Muscle layer of colon (tissue), 2 donors: ENCODE results near the gene DTX2.
"Not testable (repeated sequence)": the region's sequence is repeated elsewhere in the genome, so short reads cannot be mapped to it uniquely, and the experiment has no call there.

Source experiments
- H3K27ac ChIP-seq: one replicate; pipeline ENCODE4 v1.7.0; 2013; ENCODE audit warnings: low read depth, mild to moderate bottlenecking, low read length, moderate library complexity
- H3K27me3 ChIP-seq, 2 donors: one replicate each; pipeline ENCODE4 v1.7.0; 2013; ENCODE audit warnings: low read length in 2 of 2, mild to moderate bottlenecking in 2 of 2; ENCODE audit not compliant: insufficient read depth in 2 of 2, control insufficient read depth in 1 of 2
- H3K36me3 ChIP-seq: one replicate; pipeline ENCODE4 v1.7.0; 2013; ENCODE audit warnings: mild to moderate bottlenecking, low read length; ENCODE audit not compliant: insufficient read depth
- H3K4me1 ChIP-seq: one replicate; pipeline ENCODE4 v1.7.0; 2013; ENCODE audit warnings: mild to moderate bottlenecking, low read length; ENCODE audit not compliant: insufficient read depth
- H3K4me3 ChIP-seq, 2 donors: one replicate each; pipeline ENCODE4 v1.7.0; 2013; ENCODE audit warnings: low read length in 2 of 2, low read depth in 1 of 2, mild to moderate bottlenecking in 1 of 2, moderate library complexity in 1 of 2
- H3K9ac ChIP-seq: one replicate; pipeline ENCODE4 v1.7.0; 2013; ENCODE audit warnings: low read length
- H3K9me3 ChIP-seq: one replicate; pipeline ENCODE4 v1.7.0; 2013; ENCODE audit warnings: mild to moderate bottlenecking, low read length
- donor health status: abdominal sarcoma.
- donor health status: Adenocarcinoma of cecum.

DTX2 gene

GRCh38 chr7:76458504-76458903 is 3.0 kb upstream of the DTX2 start:
- H3K4me3 ChIP-seq, H3K27ac ChIP-seq, H3K27me3 ChIP-seq, H3K36me3 ChIP-seq, H3K9ac ChIP-seq, H3K4me1 ChIP-seq, H3K9me3 ChIP-seq: not testable (repeated sequence)

- H3K36me3 ChIP-seq, H3K4me3 ChIP-seq, H3K9ac ChIP-seq, H3K27me3 ChIP-seq, H3K9me3 ChIP-seq, H3K4me1 ChIP-seq, H3K27ac ChIP-seq: not testable (repeated sequence)
Observed at GRCh38 chr7:76460767-76461166, 742 bp upstream of the DTX2 start.

DNA sequence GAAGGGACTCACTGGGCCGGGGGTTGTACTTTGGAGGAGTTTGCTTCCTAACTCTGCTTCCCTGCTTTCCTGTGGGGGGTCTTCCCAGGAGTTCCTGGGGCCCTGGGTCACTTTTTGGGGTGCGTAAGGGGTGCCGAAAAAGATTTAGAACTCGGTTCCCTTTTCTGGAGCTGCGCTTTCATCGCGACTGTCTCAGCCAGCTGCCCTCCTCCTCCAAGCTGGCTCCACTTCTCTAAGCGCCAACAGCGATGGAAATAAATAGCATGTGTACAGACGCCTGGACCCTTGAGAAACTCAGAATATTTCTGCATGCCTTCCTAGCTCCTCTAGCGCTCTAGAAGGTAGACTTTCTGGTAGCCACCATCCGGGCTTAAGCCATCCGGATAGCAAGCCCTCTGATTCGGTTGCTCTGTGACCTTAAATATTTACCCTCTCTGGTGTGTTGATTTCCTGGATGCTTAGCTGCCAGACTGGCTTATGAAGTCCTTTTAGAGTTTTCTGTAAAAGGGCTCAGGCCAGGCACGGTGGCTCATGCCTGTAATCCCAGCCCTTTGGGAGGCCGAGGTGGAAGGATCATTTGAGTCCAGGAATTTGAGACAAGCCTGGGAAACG is 868 bp downstream of the DTX2 start:
- not testable (repeated sequence) for H3K4me1 ChIP-seq, H3K36me3 ChIP-seq, H3K9me3 ChIP-seq, H3K9ac ChIP-seq, H3K27me3 ChIP-seq, H3K27ac ChIP-seq, H3K4me3 ChIP-seq

DNA sequence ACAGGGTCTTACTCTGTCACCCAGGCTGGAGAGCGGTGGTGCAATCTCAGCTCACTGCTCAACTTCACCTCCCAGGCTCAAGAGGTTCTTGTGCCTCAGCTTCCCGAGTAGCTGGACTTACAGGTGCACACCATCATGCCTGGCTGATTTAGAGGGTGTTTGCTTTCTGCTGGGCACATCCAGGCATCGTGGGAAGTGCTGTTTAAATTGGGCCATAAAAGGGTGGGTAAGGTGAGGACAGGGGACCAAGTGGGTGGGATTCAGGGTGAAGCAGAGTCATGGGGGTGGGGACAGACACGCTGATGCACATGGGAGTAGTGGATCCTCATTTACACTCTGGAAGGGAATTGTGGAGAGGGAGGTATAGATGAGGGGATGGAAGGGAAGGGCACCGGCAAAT is 3.5 kb downstream of the DTX2 start:
- not testable (repeated sequence) for H3K9me3 ChIP-seq, H3K9ac ChIP-seq, H3K36me3 ChIP-seq, H3K4me3 ChIP-seq, H3K27me3 ChIP-seq, H3K4me1 ChIP-seq, H3K27ac ChIP-seq

DNA sequence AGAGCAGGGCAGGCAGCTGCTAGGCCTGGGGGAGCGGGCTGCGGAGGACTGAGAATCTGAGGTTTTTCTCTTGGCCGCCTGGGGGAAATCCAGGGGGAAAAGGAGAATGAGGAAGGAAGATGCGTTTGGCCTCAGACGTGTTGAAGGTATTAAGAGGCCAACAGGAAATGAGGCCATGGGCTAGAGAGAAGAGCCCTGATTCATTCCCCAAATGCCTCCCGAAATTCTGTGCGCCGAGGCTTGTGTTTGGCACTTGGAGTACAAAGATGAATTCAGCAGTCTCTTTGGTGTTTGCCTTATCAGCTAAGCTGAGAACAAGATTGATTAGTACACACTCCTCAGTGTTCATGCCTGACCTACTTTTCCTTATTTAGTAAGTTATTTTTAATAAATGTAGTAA is 4.4 kb downstream of the DTX2 start:
- not testable (repeated sequence) for H3K27ac ChIP-seq, H3K4me1 ChIP-seq, H3K9me3 ChIP-seq, H3K9ac ChIP-seq, H3K27me3 ChIP-seq, H3K4me3 ChIP-seq, H3K36me3 ChIP-seq

GRCh38 chr7:76467743-76468404 is 6.4 kb downstream of the DTX2 start:
- not testable (repeated sequence) for H3K9me3 ChIP-seq, H3K4me1 ChIP-seq, H3K36me3 ChIP-seq, H3K27me3 ChIP-seq, H3K9ac ChIP-seq, H3K27ac ChIP-seq, H3K4me3 ChIP-seq

DNA sequence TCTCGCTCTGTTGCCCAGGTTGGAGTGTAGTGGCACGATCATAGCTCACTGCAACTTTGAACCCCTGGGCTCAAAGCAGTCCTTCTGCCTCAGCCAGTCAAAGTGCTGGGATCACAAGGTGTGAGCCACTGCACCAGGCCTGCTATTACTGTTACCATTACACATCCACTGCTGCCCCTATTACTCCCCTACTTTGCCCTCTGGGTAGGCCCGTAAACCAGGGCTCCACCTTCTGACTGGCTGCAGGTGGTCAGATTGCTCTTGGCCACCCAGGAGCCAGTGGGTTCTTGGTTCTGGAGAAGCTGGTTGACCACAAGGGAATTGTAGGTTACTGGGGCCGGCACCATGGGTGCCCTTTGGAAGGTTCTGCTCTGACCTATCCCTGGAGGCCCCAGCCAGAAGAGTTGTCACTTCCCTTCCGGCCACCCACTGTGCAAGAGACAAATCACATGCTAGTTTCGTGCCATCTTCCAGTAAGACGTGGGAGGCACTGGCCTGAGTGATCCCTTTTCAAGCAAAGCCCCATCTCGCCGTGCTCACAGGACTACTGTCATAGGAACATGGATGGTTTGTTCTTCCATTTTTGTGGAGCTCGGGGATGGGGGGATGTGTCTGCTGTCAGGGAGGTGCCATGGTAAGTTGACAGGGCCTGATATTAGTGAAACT is 10.2 kb downstream of the DTX2 start:
- not testable (repeated sequence) for H3K4me3 ChIP-seq, H3K27ac ChIP-seq, H3K27me3 ChIP-seq, H3K36me3 ChIP-seq, H3K9ac ChIP-seq, H3K9me3 ChIP-seq, H3K4me1 ChIP-seq

- not testable (repeated sequence) for H3K4me1 ChIP-seq, H3K27ac ChIP-seq, H3K9ac ChIP-seq
Observed at GRCh38 chr7:76473097-76473496, 11.6 kb downstream of the DTX2 start.

DNA sequence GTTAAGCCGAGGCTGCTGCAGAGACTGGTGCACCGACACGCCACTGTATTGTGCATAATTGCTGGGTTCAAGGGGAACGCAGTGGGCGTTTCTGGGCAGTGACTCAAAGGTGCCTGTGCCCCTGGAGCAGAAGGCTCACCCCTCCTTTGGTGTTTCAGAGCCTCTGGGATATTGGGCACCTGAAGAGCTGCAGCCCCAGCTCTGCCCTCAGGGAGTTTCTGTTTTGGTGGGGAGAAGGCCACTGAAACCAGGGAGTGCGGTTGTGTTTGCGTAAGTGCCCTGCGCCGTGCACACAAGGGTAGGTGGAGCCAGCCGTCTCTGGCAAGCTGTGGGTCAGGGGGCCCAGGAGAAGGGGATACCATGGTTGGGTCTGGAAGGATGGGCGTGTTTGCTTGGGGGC is 14.8 kb downstream of the DTX2 start:
- H3K27me3 ChIP-seq, H3K36me3 ChIP-seq, H3K27ac ChIP-seq, H3K9me3 ChIP-seq, H3K4me3 ChIP-seq, H3K4me1 ChIP-seq, H3K9ac ChIP-seq: not testable (repeated sequence)

More at GRCh38 chr7:76473097-76473496, 11.6 kb downstream of the DTX2 start:
- H3K9me3 ChIP-seq, H3K36me3 ChIP-seq, H3K4me3 ChIP-seq, H3K27me3 ChIP-seq: not testable (repeated sequence)

DNA sequence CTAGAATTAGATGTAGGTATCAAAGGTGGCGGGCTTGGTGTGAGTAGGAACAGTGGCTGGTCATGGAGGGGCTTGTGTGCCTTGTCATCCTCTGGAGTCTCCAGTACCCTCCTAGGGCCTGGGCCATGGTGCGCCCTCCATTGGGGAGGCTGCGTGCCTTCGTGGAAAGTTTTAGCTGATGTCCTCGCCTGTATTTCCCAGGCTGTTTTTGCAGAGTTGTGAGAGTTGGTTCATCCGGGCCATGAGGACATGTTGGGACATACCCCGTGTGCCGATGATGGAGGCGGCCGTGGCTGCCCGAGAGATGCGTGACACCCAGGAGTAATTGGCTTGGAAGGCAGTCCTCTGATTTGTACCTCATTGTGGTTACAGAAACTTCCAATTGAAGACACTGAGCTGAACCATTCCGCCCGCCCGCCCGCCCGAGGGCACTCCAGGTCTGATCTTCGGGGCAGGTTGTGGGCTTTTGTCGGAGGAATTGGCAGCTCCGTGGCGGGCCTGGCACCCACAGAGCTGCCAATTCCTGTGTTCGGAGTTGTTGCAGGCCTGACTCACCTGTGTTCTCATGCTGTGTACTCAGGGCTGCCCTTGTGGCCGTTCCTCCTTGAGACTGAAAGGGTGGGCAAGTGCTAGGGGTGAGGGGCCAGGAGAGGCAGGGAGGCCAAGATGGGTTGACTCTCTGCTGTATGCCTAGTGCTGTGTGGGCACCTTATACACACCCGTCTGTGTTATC is 15.4 kb downstream of the DTX2 start:
- not testable (repeated sequence) for H3K27me3 ChIP-seq, H3K9me3 ChIP-seq, H3K9ac ChIP-seq, H3K4me1 ChIP-seq, H3K27ac ChIP-seq, H3K4me3 ChIP-seq, H3K36me3 ChIP-seq

GRCh38 chr7:76479628-76480027 is 18.1 kb downstream of the DTX2 start:
- H3K4me1 ChIP-seq, H3K36me3 ChIP-seq, H3K27ac ChIP-seq, H3K9ac ChIP-seq, H3K27me3 ChIP-seq, H3K4me3 ChIP-seq, H3K9me3 ChIP-seq: not testable (repeated sequence)
